OCI-LY1 (cell line): ENCODE results near the gene ASGR1.

Experiments
- H2AFZ ChIP-seq: fragments of 200-600 bp; sonication (generic), shearing (Covaris generic); 2 replicates; pipeline ENCODE4 v1.6.0; 2014; ENCODE audit warnings: antibody characterized with exemption, mild to moderate bottlenecking, low read length
- H3F3A ChIP-seq: fragments of 200-600 bp; sonication (generic), shearing (Covaris generic); 2 replicates; pipeline ENCODE4 v1.6.0; 2014; ENCODE audit warnings: mild to moderate bottlenecking, antibody characterized with exemption, low read length, moderate library complexity; ENCODE audit not compliant: insufficient read depth
- H3K27ac ChIP-seq: fragments of 200-600 bp; sonication (generic); 2 replicates; pipeline ENCODE4 v1.5.1; 2014; ENCODE audit warnings: low read length, mixed run types, mild to moderate bottlenecking, low read depth; ENCODE audit not compliant: poor library complexity, severe bottlenecking
- H3K27me3 ChIP-seq: fragments of 200-600 bp; sonication (generic); 2 replicates; pipeline ENCODE4 v1.6.0; 2014; ENCODE audit warnings: antibody characterized with exemption, mild to moderate bottlenecking, low read length, moderate library complexity; ENCODE audit not compliant: insufficient read depth
- H3K36me3 ChIP-seq: fragments of 200-600 bp; sonication (generic); 2 replicates; pipeline ENCODE4 v1.6.1; 2014; ENCODE audit warnings: mild to moderate bottlenecking, antibody characterized with exemption, low read length, moderate library complexity, mixed read lengths; ENCODE audit not compliant: insufficient read depth
- H3K4me1 ChIP-seq: fragments of 200-600 bp; sonication (generic); 2 replicates; pipeline ENCODE4 v1.5.1; 2014; ENCODE audit warnings: mild to moderate bottlenecking, low read length, moderate library complexity; ENCODE audit not compliant: insufficient read depth, severe bottlenecking
- H3K4me2 ChIP-seq: fragments of 200-600 bp; sonication (generic), shearing (Covaris generic); 2 replicates; pipeline ENCODE4 v1.6.1; 2014; ENCODE audit warnings: low read length
- H3K4me3 ChIP-seq: fragments of 200-600 bp; sonication (generic); 2 replicates; pipeline ENCODE4 v1.5.1; 2014; ENCODE audit warnings: low read length, low read depth, mild to moderate bottlenecking, mixed read lengths; ENCODE audit not compliant: poor library complexity, severe bottlenecking
- H3K79me2 ChIP-seq: fragments of 200-600 bp; shearing (Covaris generic); 2 replicates; pipeline ENCODE4 v1.6.1; 2016; ENCODE audit warnings: mixed run types, low read length, mixed read lengths; ENCODE audit not compliant: insufficient read depth
- H3K9ac ChIP-seq: fragments of 200-600 bp; sonication (generic), shearing (Covaris generic); 2 replicates; pipeline ENCODE4 v1.6.1; 2014; ENCODE audit warnings: mild to moderate bottlenecking, low read length, mixed read lengths
- H3K9me2 ChIP-seq: fragments of 200-600 bp; sonication (generic), shearing (Covaris generic); 2 replicates; pipeline ENCODE4 v1.6.1; 2014; ENCODE audit warnings: low read depth, mild to moderate bottlenecking, low read length, mixed read lengths
- H3K9me3 ChIP-seq: fragments of 200-600 bp; shearing (Covaris generic); 2 replicates; pipeline ENCODE4 v1.6.1; 2014; ENCODE audit warnings: low read length, mixed read lengths
- H4K20me1 ChIP-seq: fragments of 200-600 bp; sonication (generic), shearing (Covaris generic); 2 replicates; pipeline ENCODE4 v1.6.0; 2016; ENCODE audit warnings: mild to moderate bottlenecking, low read length; ENCODE audit not compliant: insufficient read depth
- EZH2 ChIP-seq: fragments of 200-600 bp; sonication (generic), shearing (Covaris generic); IDR thresholded peaks from 2 replicates; pipeline ENCODE4 v1.8.0; 2017; ENCODE audit warnings: borderline replicate concordance, mixed run types, mild to moderate bottlenecking, antibody characterized with exemption, low read length, moderate library complexity, mixed read lengths
- TF ChIP-seq, protein P1 (sequence below): fragments of 200-600 bp; sonication (generic), shearing (Covaris generic); IDR thresholded peaks from 2 replicates; pipeline ENCODE4 v1.5.1; 2017; ENCODE audit warnings: mild to moderate bottlenecking, antibody characterized with exemption, low read length, moderate library complexity, mixed read lengths

ASGR1 gene

DNA sequence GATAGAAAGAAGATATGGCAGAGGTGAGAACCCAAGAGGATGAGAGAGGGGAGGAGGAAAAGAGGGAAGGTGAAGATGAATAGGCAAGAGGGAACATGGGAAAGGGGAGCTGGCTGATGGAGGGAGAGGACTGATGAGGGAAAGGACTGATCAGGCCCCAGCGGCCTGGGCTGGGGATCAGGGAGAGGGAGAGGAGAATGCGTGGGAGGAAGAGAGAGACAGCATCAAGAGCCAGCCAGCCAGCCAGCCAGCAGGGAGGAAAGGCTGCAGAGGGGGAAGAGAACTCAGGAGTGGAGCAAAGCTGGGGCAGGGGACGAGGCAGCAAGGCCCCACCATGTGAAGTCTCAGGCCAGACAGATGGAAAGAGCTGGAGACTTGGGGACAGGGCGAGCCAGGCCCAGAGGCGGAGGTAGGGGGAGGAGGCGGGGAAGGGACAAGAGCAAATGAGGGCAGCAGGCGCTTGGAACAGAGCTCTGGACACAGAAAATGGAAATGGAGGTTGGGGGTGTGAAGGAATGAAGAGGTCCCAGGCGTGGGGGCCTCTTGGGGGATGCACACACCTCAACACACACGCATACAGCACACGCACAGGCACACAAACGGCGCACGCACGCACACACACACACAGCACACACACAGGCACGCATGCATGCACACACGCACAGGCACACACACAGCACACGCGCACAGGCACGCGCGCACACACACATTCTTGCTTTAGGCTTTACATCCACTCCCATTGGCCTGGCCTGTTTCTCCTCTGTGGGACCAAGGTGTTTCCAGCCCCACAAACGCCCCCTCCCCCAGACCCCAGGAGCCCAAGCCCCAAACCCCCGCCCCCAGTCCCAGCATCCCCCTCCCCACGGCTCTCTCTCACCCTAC, 28.2 kb upstream of the ASGR1 start:
- Histone ChIP-seq H4K20me1 (no peaks in the 10 kb centered on the region), H3K4me2 (no peak overlapping the region), H3K27me3 (no peaks in the 10 kb centered on the region), H3K27ac (no peak overlapping the region), H3F3A (no peaks in the 10 kb centered on the region), H3K4me3 (no peak overlapping the region), H3K79me2 (no peaks in the 10 kb centered on the region), H3K4me1 (peaks cover 13% of the 10 kb centered on the region), H3K9me3 (no peaks in the 10 kb centered on the region), H3K9me2 (no peaks in the 10 kb centered on the region), H2AFZ (no peak overlapping the region), H3K36me3 (no peaks in the 10 kb centered on the region), H3K9ac (no peak overlapping the region)
- TF ChIP-seq EZH2, result no peak
- TF ChIP-seq, protein P1, sequence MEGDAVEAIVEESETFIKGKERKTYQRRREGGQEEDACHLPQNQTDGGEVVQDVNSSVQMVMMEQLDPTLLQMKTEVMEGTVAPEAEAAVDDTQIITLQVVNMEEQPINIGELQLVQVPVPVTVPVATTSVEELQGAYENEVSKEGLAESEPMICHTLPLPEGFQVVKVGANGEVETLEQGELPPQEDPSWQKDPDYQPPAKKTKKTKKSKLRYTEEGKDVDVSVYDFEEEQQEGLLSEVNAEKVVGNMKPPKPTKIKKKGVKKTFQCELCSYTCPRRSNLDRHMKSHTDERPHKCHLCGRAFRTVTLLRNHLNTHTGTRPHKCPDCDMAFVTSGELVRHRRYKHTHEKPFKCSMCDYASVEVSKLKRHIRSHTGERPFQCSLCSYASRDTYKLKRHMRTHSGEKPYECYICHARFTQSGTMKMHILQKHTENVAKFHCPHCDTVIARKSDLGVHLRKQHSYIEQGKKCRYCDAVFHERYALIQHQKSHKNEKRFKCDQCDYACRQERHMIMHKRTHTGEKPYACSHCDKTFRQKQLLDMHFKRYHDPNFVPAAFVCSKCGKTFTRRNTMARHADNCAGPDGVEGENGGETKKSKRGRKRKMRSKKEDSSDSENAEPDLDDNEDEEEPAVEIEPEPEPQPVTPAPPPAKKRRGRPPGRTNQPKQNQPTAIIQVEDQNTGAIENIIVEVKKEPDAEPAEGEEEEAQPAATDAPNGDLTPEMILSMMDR, result no peak

DNA sequence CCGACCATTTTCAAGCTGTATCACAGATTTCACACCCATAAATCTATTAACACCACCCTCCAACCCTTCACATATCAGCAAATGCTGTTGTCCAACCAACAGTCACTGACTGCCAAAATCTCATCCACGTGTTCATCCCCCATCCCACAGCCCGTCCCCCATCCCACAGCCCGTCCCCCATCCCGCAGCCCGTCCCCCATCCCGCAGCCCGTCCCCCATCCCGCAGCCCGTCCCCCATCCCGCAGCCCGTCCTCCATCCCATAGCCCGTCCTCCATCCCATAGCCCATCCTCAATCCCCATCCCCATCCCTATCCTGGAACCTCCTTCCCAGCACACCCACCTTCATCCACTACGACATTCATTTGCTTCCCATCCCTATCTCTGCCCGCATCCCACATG, 26.4 kb upstream of the ASGR1 start:
- TF ChIP-seq, protein P1, result no peak
- no peak for TF ChIP-seq EZH2

DNA sequence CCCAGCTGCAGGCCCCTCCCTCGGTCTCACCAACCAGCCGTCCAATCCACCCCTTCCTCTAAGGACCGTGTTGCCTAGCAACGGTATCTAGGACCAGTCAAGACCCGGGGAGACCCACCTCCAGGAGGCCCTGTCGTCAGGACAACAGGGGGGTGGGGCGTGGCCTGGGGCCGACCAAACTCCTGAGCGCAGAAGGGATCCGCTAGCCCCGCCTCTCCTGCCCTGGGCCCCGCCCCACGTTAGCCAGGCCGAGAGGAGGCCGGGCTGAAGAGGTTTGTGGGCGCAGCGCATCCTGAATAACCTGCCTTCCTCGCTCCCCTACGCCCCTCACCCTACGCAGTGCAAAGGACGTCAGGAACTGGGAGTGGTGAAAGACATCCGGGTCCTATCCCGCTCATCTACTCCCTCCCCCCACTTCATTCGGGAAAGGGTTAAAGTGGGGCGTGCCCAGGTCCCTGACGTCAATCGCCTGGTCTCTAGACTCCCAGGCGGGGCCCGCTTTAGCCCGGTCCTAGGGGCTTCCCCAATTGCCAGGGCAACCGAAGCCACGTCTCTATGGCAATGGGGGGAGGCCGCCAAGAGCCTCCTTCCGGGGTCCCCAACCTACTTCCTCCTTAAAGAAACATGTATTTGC, 25.8 kb upstream of the ASGR1 start:
- no peaks in the 10 kb centered on the region for H3F3A ChIP-seq
- no peaks in the 10 kb centered on the region for H4K20me1 ChIP-seq
- H3K27me3 ChIP-seq, result no peaks in the 10 kb centered on the region
- H3K9me3 ChIP-seq, result no peaks in the 10 kb centered on the region
- H3K4me3 ChIP-seq, result peak overlapping the region; percentile 52
- no peak overlapping the region for H2AFZ ChIP-seq
- H3K79me2 ChIP-seq, result no peaks in the 10 kb centered on the region
- H3K27ac ChIP-seq, result no peak overlapping the region
- H3K9me2 ChIP-seq, result no peaks in the 10 kb centered on the region
- H3K36me3 ChIP-seq, result no peaks in the 10 kb centered on the region
- peaks cover 13% of the 10 kb centered on the region for H3K4me1 ChIP-seq
- no peak overlapping the region; the same call in 1 of the 2 replicates for H3K9ac ChIP-seq
- no peak for TF ChIP-seq EZH2
- TF ChIP-seq, protein P1, result no peak
- peak overlapping the region; percentile 56 for H3K4me2 ChIP-seq

More for the DNA sequence above, 26.4 kb upstream of the ASGR1 start:
- Histone ChIP-seq H3K4me2 (peak overlapping the region; percentile 56), H3K9me3 (no peaks in the 10 kb centered on the region), H3K27me3 (no peaks in the 10 kb centered on the region), H3K27ac (no peak overlapping the region), H3K79me2 (no peaks in the 10 kb centered on the region), H4K20me1 (no peaks in the 10 kb centered on the region), H3F3A (no peaks in the 10 kb centered on the region), H3K9me2 (no peaks in the 10 kb centered on the region), H3K36me3 (no peaks in the 10 kb centered on the region), H3K4me1 (peaks cover 13% of the 10 kb centered on the region), H2AFZ (no peak overlapping the region), H3K9ac (no peak overlapping the region), H3K4me3 (peak overlapping the region; percentile 52)
